CD4-positive, alpha-beta T cell treated with Interleukin-4 for 1 hour (primary cell): ENCODE data around the gene EDDM3A.

Experiments used
- DNase-seq, 2 donors: peaks; one replicate each; pipeline ENCODE4 v3.0.0-alpha.2; 2020 to 2022

The EDDM3A gene

DNA sequence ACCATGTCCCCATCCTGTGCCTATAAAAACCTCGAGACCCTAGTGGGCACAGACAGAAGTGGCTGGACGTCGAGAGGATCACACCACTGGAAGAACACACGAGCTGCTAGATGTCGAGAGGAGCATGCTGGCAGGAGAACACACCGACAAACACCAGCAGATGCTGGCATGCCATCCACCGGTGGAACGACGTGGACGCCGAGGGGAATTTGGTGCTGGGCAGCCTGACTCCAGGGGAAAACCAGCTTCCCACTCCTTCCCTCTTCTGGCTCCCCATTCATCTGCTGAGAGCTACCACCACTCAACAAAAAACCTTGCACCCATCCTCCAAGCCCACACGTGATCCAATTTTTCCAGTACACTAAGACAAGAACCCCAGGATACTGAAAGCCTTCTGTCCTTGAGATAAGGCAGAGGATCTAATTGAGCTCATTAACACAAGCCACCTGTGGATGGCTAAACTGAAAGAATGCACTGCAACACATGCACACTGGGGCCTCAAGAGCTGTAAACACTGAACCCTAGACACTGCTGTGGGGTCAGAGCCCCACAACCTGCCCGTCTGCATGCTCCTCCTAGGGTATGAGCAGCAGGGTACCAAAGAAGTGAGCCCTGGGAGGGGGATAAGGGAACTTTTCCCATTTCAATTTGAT lies 44.9 kb downstream of the EDDM3A start:
- DNase-seq, result no peak

DNA sequence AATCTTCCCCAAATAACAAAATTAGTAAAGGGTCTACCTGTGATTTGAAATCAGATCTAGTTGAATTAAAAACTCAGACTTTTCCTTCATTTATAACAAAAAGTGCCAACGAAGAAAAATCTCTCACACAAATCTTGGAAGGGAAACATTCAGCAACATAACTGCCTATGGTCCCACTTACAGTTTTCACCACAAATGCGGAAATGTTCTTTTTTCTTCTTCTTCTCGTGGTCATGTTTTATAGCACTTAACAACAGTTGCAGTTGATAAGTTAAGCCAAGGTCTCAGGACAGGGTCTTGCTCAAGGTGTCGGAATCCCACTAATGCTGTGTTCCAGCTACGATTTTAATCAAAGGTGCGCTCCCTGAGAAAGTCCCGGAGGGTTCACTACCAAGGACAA lies 45.5 kb downstream of the EDDM3A start:
- no peak for DNase-seq

- no peak for DNase-seq
Measured at GRCh38 chr14:20791597-20791996, 45.9 kb downstream of the EDDM3A start.

DNA sequence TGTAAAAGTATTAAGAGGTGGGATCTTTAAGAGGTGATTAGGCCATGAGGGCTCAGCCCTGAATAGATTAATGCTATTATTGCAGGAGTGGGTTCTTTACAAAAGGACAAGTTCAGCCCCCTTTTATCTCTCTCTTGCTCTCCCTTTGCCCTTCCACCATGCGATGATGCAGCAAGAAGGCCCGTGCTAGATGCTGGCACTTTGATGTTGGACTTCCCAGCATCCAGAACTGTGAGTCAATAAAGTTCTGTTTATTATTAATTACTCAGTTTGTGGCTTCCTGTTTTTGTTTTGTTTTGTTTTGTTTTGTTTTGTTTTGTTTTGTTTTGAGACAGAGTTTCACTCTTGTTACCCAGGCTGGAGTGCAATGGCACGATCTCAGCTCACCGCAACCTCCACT lies 46.9 kb downstream of the EDDM3A start:
- DNase-seq, result no peak

DNA sequence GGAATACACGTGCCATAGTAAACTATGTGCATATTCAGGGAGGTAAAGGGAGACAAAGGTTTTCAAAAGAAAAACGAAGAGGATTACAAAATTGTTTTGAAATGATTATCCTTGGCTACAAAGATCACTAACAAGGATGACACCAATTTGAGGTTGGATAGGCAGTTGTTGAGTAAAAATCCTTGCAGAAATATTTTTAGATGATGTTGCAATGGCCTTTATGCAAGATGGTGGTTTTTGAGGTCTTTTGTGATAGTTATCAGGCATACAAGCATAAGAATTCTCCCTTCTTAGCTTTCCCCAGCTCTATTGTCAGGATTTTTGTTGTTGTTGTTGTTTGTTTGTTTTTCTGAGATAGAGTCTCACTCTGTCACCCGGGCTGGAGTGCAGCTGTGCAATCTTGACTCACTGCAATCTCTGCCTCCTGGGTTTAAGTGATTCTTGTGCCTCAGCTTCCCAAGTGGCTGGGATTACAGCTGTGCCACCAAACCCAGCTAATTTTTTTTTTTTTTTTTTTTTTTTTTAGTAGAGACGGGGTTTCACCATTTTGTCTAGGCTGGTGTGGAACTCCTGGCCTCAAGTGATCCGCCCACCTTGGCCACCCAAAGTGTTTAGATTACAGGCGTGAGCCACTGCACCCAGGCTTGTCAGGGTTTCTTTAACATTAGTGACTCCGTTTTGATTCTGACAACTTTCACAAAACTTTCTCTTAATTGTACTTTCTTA lies 49.1 kb downstream of the EDDM3A start:
- DNase-seq, result no peak

GRCh38 chr14:20797164-20797563 lies 51.5 kb downstream of the EDDM3A start:
- DNase-seq, result no peak
